ENCODE results near the gene CPN2. TPM values are rescaled to one million over a fixed set of nuclear protein-coding genes. Genes with fewer than 3 reads are reported as not detected.

CPN2 gene
- total and polyA plus RNA-seq, 2 experiments from 2014 or later: 0.10 to 0.14 TPM

DNA sequence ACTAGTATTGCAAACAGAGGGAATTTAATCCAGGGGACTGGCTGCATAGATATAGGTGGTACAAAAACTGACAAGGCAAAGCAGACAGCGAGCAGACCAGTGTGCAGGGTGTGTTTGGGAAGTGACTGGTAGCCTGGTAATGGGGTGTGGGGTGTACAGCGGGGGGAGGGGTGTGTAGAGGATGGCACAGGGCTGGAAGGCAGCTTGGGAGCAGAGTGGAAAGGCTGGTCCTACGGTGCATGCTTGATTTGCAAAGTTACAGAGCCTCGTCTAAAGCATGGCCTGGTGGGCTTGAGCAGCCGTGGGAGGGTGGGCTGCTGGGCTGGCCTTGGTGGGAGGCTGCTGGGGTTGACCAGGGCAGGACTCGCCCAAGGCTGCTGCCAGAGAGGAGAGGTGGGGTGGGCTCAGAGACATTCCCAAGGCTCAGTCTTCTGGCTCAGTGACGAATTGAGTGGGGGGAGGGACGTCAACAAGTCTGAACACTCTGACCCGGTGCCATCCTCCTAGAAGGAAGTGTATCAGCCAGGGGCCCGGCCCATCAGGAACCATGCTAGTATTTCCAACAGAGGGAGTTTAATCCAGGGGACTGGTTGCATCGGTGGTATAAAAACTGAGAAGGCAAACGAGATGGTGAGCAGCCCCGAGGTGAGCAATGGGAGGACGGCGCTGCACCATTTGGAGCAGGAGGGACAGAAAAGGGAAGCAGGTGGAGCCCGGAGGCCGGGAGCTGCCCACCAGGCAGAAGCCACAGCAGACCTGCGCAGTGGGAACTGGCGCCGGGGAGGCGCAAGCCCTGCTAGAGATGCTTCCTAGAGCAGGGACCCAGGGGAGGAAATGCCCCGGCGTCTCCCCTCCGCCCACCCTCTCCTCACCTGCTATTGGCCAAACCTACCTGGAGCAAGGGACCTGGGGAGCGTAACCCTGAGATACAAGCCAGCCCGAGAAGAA is 29.2 kb downstream of the CPN2 start:
- H3K4me2 ChIP-seq: no peak overlapping the region
- peaks cover 26% of the 10 kb centered on the region for H3F3A ChIP-seq (replicated peaks; ENCODE audit: low read depth)
- H3K27ac Mint-ChIP-seq: no peak overlapping the region
- H3K4me3 Mint-ChIP-seq: no peak overlapping the region
- no peak overlapping the region for H3K27ac ChIP-seq (ENCODE audit: low read depth)
- no peak overlapping the region for H2AFZ ChIP-seq
- H3K79me2 ChIP-seq (replicated peaks; ENCODE audit: insufficient read depth): no peaks in the 10 kb centered on the region
- H3K36me3 Mint-ChIP-seq (ENCODE audit: low read depth): peaks cover 35% of the 10 kb centered on the region
- H3K4me1 Mint-ChIP-seq: peaks cover 2% of the 10 kb centered on the region; the same call in 1 of the 3 replicates
- H3K9me3 Mint-ChIP-seq: peaks cover 61% of the 10 kb centered on the region
- ATAC-seq (no peak), DNase-seq (ENCODE audit: low spot score) (no peak)
- H3K4me3 ChIP-seq: no peak overlapping the region
- no peaks in the 10 kb centered on the region for H3K4me1 ChIP-seq (ENCODE audit: insufficient read depth)
- TF ChIP-seq, protein P1, sequence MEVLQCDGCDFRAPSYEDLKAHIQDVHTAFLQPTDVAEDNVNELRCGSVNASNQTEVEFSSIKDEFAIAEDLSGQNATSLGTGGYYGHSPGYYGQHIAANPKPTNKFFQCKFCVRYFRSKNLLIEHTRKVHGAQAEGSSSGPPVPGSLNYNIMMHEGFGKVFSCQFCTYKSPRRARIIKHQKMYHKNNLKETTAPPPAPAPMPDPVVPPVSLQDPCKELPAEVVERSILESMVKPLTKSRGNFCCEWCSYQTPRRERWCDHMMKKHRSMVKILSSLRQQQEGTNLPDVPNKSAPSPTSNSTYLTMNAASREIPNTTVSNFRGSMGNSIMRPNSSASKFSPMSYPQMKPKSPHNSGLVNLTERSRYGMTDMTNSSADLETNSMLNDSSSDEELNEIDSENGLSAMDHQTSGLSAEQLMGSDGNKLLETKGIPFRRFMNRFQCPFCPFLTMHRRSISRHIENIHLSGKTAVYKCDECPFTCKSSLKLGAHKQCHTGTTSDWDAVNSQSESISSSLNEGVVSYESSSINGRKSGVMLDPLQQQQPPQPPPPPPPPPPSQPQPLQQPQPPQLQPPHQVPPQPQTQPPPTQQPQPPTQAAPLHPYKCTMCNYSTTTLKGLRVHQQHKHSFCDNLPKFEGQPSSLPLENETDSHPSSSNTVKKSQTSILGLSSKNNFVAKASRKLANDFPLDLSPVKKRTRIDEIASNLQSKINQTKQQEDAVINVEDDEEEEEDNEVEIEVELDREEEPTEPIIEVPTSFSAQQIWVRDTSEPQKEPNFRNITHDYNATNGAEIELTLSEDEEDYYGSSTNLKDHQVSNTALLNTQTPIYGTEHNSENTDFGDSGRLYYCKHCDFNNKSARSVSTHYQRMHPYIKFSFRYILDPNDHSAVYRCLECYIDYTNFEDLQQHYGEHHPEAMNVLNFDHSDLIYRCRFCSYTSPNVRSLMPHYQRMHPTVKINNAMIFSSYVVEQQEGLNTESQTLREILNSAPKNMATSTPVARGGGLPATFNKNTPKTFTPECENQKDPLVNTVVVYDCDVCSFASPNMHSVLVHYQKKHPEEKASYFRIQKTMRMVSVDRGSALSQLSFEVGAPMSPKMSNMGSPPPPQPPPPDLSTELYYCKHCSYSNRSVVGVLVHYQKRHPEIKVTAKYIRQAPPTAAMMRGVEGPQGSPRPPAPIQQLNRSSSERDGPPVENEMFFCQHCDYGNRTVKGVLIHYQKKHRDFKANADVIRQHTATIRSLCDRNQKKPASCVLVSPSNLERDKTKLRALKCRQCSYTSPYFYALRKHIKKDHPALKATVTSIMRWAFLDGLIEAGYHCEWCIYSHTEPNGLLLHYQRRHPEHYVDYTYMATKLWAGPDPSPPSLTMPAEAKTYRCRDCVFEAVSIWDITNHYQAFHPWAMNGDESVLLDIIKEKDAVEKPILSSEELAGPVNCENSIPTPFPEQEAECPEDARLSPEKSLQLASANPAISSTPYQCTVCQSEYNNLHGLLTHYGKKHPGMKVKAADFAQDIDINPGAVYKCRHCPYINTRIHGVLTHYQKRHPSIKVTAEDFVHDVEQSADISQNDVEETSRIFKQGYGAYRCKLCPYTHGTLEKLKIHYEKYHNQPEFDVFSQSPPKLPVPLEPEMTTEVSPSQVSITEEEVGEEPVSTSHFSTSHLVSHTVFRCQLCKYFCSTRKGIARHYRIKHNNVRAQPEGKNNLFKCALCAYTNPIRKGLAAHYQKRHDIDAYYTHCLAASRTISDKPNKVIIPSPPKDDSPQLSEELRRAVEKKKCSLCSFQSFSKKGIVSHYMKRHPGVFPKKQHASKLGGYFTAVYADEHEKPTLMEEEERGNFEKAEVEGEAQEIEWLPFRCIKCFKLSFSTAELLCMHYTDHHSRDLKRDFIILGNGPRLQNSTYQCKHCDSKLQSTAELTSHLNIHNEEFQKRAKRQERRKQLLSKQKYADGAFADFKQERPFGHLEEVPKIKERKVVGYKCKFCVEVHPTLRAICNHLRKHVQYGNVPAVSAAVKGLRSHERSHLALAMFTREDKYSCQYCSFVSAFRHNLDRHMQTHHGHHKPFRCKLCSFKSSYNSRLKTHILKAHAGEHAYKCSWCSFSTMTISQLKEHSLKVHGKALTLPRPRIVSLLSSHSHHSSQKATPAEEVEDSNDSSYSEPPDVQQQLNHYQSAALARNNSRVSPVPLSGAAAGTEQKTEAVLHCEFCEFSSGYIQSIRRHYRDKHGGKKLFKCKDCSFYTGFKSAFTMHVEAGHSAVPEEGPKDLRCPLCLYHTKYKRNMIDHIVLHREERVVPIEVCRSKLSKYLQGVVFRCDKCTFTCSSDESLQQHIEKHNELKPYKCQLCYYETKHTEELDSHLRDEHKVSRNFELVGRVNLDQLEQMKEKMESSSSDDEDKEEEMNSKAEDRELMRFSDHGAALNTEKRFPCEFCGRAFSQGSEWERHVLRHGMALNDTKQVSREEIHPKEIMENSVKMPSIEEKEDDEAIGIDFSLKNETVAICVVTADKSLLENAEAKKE (CRISPR knock-in tag; IDR thresholded peaks at IDR 0.05): no peak
- no peaks in the 10 kb centered on the region; the same call in 1 of the 2 replicates for H3K36me3 ChIP-seq (ENCODE audit: insufficient read depth)
- H4K20me1 ChIP-seq (replicated peaks; ENCODE audit: insufficient read depth): no peaks in the 10 kb centered on the region
- peaks cover 28% of the 10 kb centered on the region for H3K27me3 Mint-ChIP-seq (ENCODE audit: insufficient read depth, low read depth, poor library complexity)
- H3K27me3 ChIP-seq (ENCODE audit: insufficient read depth): peaks cover 6% of the 10 kb centered on the region; the same call in 1 of the 2 replicates
- H3K9me2 ChIP-seq (ENCODE audit: insufficient read depth): 0 out of 2 replicates have a peak, but pooled peaks cover 13% of the 10 kb centered on the region

DNA sequence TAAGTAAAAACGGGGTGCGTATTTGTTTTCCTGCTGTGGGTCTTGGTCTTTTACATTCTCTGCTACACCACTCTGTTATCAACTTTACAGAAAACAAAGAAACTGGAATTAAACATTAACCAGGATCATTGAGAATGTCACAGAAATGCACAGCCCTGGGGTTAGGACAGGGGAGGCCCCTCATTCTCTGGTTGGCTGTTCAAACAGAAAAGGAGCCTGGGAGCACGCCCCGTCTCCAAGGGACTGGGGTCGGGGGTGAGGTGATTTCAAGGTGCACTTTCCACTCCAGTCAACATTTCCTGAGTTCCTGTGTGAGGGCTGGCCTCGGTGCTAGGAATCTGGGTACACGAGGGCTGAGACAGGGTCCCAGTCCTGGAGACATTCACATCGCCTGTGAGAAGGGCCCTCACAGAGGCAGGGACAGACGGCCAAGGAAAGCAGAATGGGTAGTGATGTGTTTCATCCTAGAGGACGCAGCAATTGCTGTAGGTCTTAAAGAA is 30.3 kb downstream of the CPN2 start:
- 0 out of 2 replicates have a peak, but pooled peaks cover 7% of the 10 kb centered on the region for H3K9me2 ChIP-seq (ENCODE audit: insufficient read depth)
- no peak overlapping the region for H3K4me3 ChIP-seq
- H3K79me2 ChIP-seq (replicated peaks; ENCODE audit: insufficient read depth): no peaks in the 10 kb centered on the region
- ATAC-seq (no peak), DNase-seq (ENCODE audit: low spot score) (no peak)
- no peaks in the 10 kb centered on the region; the same call in 1 of the 2 replicates for H3K4me1 ChIP-seq (ENCODE audit: insufficient read depth)
- H4K20me1 ChIP-seq (replicated peaks; ENCODE audit: insufficient read depth): no peaks in the 10 kb centered on the region
- no peak overlapping the region for H3K4me2 ChIP-seq
- no peak overlapping the region for H3K27ac ChIP-seq (ENCODE audit: low read depth)
- Mint-ChIP-seq H3K36me3 (ENCODE audit: low read depth) (peaks cover 35% of the 10 kb centered on the region), H3K9me3 (peaks cover 61% of the 10 kb centered on the region), H3K4me1 (peaks cover 6% of the 10 kb centered on the region), H3K27me3 (ENCODE audit: insufficient read depth, low read depth, poor library complexity) (peaks cover 28% of the 10 kb centered on the region), H3K4me3 (no peak overlapping the region), H3K27ac (no peak overlapping the region)
- no peak overlapping the region for H2AFZ ChIP-seq
- H3F3A ChIP-seq (replicated peaks; ENCODE audit: low read depth): peaks cover 17% of the 10 kb centered on the region; the same call in 1 of the 2 replicates
- peaks cover 16% of the 10 kb centered on the region for H3K27me3 ChIP-seq (ENCODE audit: insufficient read depth)
- no peaks in the 10 kb centered on the region; the same call in 1 of the 2 replicates for H3K36me3 ChIP-seq (ENCODE audit: insufficient read depth)
- TF ChIP-seq STAT1 (IDR thresholded peaks at IDR 0.05; ENCODE audit: unreplicated experiment) (no peak), ZNF114 (CRISPR knock-in tag; IDR thresholded peaks at IDR 0.05) (no peak), EZH2 (IDR thresholded peaks at IDR 0.05; ENCODE audit: low read depth, unreplicated experiment) (no peak)
- TF ChIP-seq, protein P2, sequence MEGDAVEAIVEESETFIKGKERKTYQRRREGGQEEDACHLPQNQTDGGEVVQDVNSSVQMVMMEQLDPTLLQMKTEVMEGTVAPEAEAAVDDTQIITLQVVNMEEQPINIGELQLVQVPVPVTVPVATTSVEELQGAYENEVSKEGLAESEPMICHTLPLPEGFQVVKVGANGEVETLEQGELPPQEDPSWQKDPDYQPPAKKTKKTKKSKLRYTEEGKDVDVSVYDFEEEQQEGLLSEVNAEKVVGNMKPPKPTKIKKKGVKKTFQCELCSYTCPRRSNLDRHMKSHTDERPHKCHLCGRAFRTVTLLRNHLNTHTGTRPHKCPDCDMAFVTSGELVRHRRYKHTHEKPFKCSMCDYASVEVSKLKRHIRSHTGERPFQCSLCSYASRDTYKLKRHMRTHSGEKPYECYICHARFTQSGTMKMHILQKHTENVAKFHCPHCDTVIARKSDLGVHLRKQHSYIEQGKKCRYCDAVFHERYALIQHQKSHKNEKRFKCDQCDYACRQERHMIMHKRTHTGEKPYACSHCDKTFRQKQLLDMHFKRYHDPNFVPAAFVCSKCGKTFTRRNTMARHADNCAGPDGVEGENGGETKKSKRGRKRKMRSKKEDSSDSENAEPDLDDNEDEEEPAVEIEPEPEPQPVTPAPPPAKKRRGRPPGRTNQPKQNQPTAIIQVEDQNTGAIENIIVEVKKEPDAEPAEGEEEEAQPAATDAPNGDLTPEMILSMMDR (conservative IDR thresholded peaks at IDR 0.05; ENCODE audit: low read depth in 2 of 2): no peak
- TF ChIP-seq, protein P3, sequence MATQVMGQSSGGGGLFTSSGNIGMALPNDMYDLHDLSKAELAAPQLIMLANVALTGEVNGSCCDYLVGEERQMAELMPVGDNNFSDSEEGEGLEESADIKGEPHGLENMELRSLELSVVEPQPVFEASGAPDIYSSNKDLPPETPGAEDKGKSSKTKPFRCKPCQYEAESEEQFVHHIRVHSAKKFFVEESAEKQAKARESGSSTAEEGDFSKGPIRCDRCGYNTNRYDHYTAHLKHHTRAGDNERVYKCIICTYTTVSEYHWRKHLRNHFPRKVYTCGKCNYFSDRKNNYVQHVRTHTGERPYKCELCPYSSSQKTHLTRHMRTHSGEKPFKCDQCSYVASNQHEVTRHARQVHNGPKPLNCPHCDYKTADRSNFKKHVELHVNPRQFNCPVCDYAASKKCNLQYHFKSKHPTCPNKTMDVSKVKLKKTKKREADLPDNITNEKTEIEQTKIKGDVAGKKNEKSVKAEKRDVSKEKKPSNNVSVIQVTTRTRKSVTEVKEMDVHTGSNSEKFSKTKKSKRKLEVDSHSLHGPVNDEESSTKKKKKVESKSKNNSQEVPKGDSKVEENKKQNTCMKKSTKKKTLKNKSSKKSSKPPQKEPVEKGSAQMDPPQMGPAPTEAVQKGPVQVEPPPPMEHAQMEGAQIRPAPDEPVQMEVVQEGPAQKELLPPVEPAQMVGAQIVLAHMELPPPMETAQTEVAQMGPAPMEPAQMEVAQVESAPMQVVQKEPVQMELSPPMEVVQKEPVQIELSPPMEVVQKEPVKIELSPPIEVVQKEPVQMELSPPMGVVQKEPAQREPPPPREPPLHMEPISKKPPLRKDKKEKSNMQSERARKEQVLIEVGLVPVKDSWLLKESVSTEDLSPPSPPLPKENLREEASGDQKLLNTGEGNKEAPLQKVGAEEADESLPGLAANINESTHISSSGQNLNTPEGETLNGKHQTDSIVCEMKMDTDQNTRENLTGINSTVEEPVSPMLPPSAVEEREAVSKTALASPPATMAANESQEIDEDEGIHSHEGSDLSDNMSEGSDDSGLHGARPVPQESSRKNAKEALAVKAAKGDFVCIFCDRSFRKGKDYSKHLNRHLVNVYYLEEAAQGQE (IDR thresholded peaks at IDR 0.05; ENCODE audit: unreplicated experiment): no peak

Measured in GM23338 (cell line).